H1 (cell line): Measurements from ENCODE around the gene URGCP.

Experiments used
- CTCF ChIP-seq, 3 experiments: IDR thresholded peaks; 1 replicate in 2 of 3; 2 replicates in 1 of 3; pipeline versions ENCODE4 v1.5.1 to v1.6.1; 2011; ENCODE audit warnings: low read length in 3 of 3, mild to moderate bottlenecking in 3 of 3, inconsistent platforms in 2 of 3, low read depth in 1 of 3, moderate library complexity in 1 of 3; ENCODE audit not compliant: insufficient read depth in 1 of 3; ENCODE audit errors: control extremely low read depth in 1 of 3
- SP2 ChIP-seq: IDR thresholded peaks from 2 replicates; pipeline ENCODE4 v1.6.1; 2012; ENCODE audit warnings: mild to moderate bottlenecking, low read length, inconsistent platforms

GRCh38 chr7:43856316-43856715 is 50.1 kb downstream of the URGCP start:
- TF ChIP-seq CTCF (IDR thresholded peaks at IDR 0.05; ENCODE audit: control extremely low read depth in 1 of 3, insufficient read depth in 1 of 3, low read depth in 1 of 3, low read length in 3 of 3) (no peak), SP2 (no peak)
